Subcutaneous abdominal adipose tissue (tissue), 5 donors: ENCODE results near the gene PAX7.

ENCODE experiments used
- H3K27ac ChIP-seq: one replicate; pipeline ENCODE4 v1.7.0; 2013; ENCODE audit warnings: low read depth, mild to moderate bottlenecking, inconsistent platforms, low read length, moderate library complexity
- H3K27me3 ChIP-seq, 5 donors: one replicate each; pipeline ENCODE4 v1.7.0; 2013; ENCODE audit warnings: low read length in 5 of 5, inconsistent platforms in 1 of 5; ENCODE audit not compliant: control insufficient read depth in 5 of 5, insufficient read depth in 4 of 5
- H3K36me3 ChIP-seq, 5 donors: one replicate each; pipeline ENCODE4 v1.7.0; 2013; ENCODE audit warnings: low read length in 5 of 5; ENCODE audit not compliant: control insufficient read depth in 5 of 5, insufficient read depth in 5 of 5
- H3K4me1 ChIP-seq, 5 donors: one replicate each; pipeline ENCODE4 v1.7.0; 2013; ENCODE audit warnings: low read length in 5 of 5, mild to moderate bottlenecking in 3 of 5, moderate library complexity in 1 of 5; ENCODE audit not compliant: control insufficient read depth in 5 of 5, insufficient read depth in 5 of 5
- H3K4me3 ChIP-seq, 5 donors: one replicate each; pipeline ENCODE4 v1.7.0; 2013; ENCODE audit warnings: low read length in 5 of 5, low read depth in 1 of 5
- H3K9ac ChIP-seq, 5 donors: one replicate each; pipeline ENCODE4 v1.7.0; 2013; ENCODE audit warnings: low read length in 5 of 5, mild to moderate bottlenecking in 4 of 5, moderate library complexity in 3 of 5
- H3K9me3 ChIP-seq, 5 donors: one replicate each; pipeline ENCODE4 v1.7.0; 2013; ENCODE audit warnings: low read length in 5 of 5; ENCODE audit not compliant: control insufficient read depth in 5 of 5
- donor health status: healthy.
- donor health status: healthy.
- donor health status: healthy.
- donor health status: healthy.
- donor health status: healthy.

The PAX7 gene

DNA sequence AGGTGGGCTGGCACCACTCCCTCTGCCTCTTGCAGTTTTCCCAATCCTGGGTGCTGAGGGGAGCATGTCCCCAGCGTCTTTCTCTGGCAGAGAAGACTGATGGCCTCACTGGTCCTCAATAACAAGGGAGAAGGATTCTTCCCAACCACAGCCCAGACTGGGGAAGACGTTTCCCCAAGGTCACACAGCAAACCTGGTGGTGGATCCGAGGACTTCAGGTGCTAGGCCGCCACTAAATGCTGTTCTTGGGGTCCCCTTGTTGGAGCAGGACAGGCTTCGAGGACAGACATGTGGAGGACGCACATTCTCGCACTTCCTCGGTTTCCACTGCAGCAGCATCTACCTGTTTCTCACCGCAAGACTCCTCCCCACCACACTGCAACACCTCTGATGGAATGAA lies 30.9 kb upstream of the PAX7 start:
- H3K27me3 ChIP-seq: peaks cover 0 to 14% (median 9%) of the 10 kb centered on the region in 5 donors

DNA sequence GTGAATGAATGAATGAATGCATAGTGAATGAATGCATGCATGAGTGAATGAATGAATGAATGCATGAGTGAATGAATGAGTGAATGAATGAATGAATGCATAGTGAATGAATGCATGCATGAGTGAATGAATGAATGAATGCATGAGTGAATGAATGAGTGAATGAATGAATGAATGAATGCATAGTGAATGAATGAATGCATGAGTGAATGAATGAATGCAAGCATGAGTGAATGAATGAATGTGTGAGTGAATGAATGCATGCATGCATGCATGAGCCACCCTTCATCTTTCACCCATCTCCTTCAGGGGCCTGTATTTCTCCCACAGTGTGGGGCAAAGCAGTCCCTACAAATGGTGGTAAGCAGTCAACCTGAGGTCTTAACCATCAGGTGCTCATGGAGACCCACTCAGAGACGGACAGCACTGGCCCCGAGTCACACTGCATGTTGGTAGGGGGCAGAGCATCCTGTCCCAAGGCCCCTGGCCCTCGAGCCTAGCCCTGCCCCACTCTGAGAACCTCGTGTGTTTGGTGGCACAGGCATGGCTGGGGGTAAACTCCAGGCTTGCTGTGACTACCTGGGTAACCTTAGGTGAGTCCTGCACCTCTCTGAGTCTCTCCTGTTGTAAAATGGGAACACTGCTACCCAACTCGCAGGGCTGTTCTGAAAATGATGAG lies 28.0 kb upstream of the PAX7 start:
- H3K4me1 ChIP-seq: peaks cover 0 to 9% (median 7%) of the 10 kb centered on the region in 5 donors
- no peaks in the 10 kb centered on the region for H3K9me3 ChIP-seq
- no peak overlapping the region for H3K9ac ChIP-seq
- H3K36me3 ChIP-seq: no peaks in the 10 kb centered on the region
- no peak overlapping the region for H3K4me3 ChIP-seq
- H3K27ac ChIP-seq: no peak overlapping the region
- peaks cover 0 to 22% (median 18%) of the 10 kb centered on the region in 5 donors for H3K27me3 ChIP-seq

More for the DNA sequence above, 30.9 kb upstream of the PAX7 start:
- H3K9ac ChIP-seq: no peak overlapping the region
- no peak overlapping the region for H3K4me3 ChIP-seq
- no peak overlapping the region for H3K27ac ChIP-seq
- H3K9me3 ChIP-seq: no peaks in the 10 kb centered on the region
- H3K36me3 ChIP-seq: no peaks in the 10 kb centered on the region
- peaks cover 0 to 9% (median 7%) of the 10 kb centered on the region in 5 donors for H3K4me1 ChIP-seq

DNA sequence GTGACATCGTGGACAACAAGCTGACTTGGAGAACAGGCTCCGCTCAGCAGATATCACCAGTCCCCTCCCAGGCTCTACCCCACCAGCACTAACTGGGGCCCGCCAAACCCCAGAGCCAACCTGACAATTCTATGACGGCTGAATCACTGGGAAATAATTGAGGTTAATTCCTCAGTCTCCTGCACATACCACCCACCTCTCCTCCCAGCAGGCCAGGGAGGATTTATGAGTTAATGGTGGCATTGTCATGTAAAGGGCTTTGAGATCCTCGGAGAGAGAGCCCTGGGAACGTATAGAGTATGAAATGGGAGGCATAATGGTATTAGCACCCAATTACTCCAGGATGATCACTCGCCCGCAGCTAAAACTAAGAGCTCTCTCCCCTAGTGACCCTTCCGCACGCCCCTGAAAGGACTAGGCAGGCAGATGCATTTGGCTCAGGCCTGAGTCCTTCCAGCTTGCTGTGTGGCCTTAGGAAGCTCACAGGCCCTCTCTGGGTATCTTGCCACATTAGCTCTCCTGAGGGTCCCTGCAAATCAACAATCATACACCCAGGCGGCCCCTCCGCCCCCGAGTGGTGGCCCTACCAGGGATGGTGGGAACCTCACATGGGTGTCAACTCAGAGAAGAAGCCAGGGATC lies 27.3 kb upstream of the PAX7 start:
- peaks cover 0 to 9% (median 7%) of the 10 kb centered on the region in 5 donors for H3K4me1 ChIP-seq
- H3K36me3 ChIP-seq: no peaks in the 10 kb centered on the region
- no peak overlapping the region for H3K9ac ChIP-seq
- H3K9me3 ChIP-seq: peaks cover 0 to under 1% (median 0%) of the 10 kb centered on the region in 5 donors
- H3K27me3 ChIP-seq: peaks cover 0 to 23% (median 22%) of the 10 kb centered on the region in 5 donors
- no peak overlapping the region for H3K27ac ChIP-seq
- no peak overlapping the region for H3K4me3 ChIP-seq

DNA sequence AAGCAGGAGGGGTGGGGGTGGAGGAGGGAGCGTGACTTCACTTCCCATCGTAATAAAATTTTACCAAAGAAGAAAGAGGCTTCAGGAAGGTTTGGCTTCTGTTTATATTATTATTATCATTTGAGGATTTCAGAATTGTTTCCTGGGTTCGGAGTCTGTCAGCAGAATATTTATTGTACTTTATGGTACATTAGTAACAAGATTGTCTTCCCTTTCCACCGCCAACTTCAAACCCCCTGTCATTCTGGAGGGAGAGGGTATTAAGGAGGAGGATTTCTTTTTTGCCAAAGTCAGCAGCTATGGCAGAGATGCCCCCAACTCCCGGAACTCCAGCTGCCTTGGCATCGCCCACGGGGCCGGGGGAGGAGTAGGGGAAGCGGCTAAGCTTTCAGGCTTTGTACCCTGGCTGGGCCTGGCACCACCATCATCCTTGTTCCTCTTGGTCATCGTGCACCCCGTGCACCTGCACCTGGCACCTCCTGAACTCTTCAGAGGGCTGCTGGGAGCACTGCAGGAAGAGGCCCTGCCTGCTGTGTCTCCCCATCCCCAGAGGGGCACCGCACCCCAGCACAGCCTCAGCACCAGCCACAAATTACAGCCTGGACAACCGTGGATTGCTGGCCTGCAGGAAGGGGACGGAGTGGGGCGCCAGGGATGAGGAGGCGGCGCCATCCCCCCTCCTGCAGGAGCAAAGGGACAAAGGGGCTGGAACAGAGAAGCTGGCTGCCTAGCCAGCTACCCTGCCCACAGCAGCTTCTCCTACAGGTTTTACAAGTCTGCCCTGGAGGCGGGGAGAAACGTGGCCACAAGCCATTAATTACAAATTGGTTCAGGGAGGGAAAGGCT lies 24.0 kb upstream of the PAX7 start:
- peaks cover 0 to 22% (median 20%) of the 10 kb centered on the region in 5 donors for H3K27me3 ChIP-seq

DNA sequence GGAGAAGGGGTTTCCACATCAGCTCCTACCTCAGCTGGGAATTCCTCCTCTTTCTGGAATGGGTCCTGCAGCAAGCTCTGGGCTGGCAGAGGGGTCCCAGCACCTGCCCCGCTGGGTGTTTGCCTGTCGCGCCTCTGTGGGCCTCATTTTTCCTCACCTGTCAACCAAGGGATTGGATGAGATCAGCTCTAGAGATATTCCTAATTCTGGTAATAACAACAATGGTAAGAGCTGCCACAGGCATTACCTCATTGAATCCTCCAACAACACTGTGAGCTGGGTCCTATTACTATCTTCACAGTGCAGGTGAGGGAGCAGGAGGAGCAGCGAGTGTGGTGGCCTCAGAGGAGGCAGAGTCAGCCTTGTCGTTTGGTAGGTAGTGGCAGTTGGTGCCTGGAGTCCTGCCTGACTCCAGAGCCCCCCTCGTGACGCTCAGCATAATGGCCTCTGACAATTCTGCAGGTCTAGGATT lies 23.3 kb upstream of the PAX7 start:
- no peak overlapping the region for H3K9ac ChIP-seq
- H3K9me3 ChIP-seq: peaks cover 0 to 7% (median 0%) of the 10 kb centered on the region in 5 donors
- no peak overlapping the region for H3K27ac ChIP-seq
- H3K4me1 ChIP-seq: no peaks in the 10 kb centered on the region
- H3K36me3 ChIP-seq: no peaks in the 10 kb centered on the region
- peaks cover 0 to 22% (median 17%) of the 10 kb centered on the region in 5 donors for H3K27me3 ChIP-seq
- H3K4me3 ChIP-seq: no peak overlapping the region

More for the DNA sequence above, 24.0 kb upstream of the PAX7 start:
- Histone ChIP-seq H3K4me1 (no peaks in the 10 kb centered on the region), H3K4me3 (no peak overlapping the region), H3K9ac (no peak overlapping the region), H3K9me3 (peaks cover 0 to 7% (median 0%) of the 10 kb centered on the region in 5 donors), H3K36me3 (no peaks in the 10 kb centered on the region), H3K27ac (no peak overlapping the region)

DNA sequence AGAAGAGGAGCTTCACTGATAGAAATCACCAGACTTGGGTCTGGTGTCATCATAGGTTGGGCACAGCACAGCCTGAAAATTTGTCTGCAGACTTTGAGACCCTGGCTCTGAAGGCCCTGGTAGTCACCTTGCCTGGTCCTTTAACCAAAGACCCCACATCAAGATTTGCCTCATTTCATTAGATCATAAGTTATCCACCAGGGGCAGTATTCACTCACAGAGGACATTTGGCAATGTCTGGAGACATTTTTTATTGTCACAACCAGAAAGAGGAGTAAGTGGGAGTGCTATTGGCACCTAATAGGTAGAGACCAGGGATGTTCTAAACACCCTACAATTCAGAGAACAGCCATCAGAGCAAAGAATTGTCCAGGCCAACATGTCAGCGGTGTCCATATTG lies 22.1 kb upstream of the PAX7 start:
- H3K4me3 ChIP-seq: no peak overlapping the region
- peaks cover 0 to 22% (median 17%) of the 10 kb centered on the region in 5 donors for H3K27me3 ChIP-seq
- H3K36me3 ChIP-seq: no peaks in the 10 kb centered on the region
- H3K9me3 ChIP-seq: peaks cover 0 to 7% (median 0%) of the 10 kb centered on the region in 5 donors
- no peak overlapping the region for H3K9ac ChIP-seq
- H3K4me1 ChIP-seq: no peaks in the 10 kb centered on the region
- no peak overlapping the region for H3K27ac ChIP-seq

DNA sequence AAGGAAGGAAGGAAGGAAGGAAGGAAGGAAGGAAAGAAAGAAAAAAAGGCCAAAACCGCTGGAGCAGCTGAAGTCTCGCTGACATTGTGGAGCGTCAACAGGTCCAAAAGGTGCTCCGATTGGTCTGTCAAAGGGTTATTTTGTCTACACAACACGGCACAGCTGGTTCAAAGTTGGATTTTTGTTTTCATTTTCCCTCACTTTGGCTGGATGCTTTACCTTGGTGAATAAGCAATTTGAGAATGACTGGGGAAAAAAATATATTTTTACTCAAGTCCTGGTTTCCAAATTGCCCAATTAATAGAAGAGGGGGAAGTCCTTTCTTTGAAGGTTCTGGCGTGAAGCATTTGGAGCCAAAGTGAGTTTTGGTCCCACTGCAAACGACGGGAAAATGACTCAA lies 19.3 kb upstream of the PAX7 start:
- Histone ChIP-seq H3K27ac (no peak overlapping the region), H3K4me1 (no peaks in the 10 kb centered on the region), H3K36me3 (no peaks in the 10 kb centered on the region), H3K9me3 (peaks cover 0 to 7% (median 3%) of the 10 kb centered on the region in 5 donors), H3K4me3 (no peak overlapping the region), H3K9ac (no peak overlapping the region), H3K27me3 (peaks cover 0 to 25% (median 19%) of the 10 kb centered on the region in 5 donors)

DNA sequence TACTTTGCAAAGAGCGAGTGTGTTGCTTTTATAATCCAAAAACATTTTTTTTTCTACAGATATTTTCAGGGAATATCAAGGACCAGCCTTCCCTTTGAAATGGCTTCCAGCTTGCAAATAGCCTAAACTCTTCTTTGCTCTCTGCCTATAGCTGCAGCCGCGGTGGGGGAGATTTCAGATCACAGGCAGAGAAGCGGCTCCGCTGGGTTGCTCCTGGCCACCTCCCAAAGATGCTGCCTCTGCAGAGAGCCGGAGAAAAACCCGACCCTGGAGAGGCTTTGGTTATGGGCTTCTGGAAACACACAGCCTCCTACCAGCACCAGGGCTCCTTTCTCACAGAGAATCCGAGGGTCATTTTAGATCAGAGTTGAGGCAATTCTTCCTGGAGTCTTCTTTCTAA lies 18.6 kb upstream of the PAX7 start:
- Histone ChIP-seq H3K27ac (no peak overlapping the region), H3K4me1 (no peaks in the 10 kb centered on the region), H3K9ac (no peak overlapping the region), H3K27me3 (peaks cover 0 to 20% (median 17%) of the 10 kb centered on the region in 5 donors), H3K4me3 (no peak overlapping the region), H3K36me3 (no peaks in the 10 kb centered on the region), H3K9me3 (peaks cover 0 to 7% (median 3%) of the 10 kb centered on the region in 5 donors)

DNA sequence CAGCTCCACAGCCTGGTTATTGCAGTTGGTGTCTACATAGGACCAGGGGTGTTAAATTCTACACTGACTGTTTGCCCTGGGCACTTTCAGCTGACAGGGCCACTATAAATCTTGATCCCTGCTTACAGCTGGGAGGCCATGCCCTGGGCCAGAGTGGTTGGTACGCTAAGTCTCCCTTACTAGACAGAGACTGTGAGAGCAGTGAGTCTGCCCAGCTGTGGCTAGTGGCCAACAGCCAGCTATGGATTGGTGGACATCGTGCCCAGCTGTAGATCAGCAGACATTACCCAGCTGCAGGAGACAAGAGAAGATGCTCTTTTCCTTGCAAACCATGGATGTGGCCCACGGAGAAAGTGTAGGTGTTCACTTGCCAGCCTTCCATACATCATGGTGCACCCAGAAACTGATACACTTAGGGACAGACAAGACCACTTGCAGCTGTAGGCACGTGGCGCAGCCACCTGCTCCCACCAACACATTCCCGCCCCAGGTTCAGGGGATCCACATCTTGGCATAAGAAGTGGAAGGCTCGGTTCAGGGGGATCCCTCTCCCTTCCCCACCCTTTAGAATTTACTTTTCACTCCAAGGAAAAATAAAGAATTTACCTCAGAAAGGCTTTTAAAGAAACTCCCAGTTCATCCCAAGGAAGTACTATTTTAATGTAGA lies 16.4 kb upstream of the PAX7 start:
- Histone ChIP-seq H3K36me3 (no peaks in the 10 kb centered on the region), H3K9ac (no peak overlapping the region), H3K27me3 (peaks cover 0 to 19% (median 13%) of the 10 kb centered on the region in 5 donors), H3K27ac (no peak overlapping the region), H3K4me1 (no peaks in the 10 kb centered on the region), H3K4me3 (no peak overlapping the region), H3K9me3 (peaks cover 0 to 6% (median 0%) of the 10 kb centered on the region in 5 donors)
